ENCODE data around the gene SUOX.
"Not testable (repeated sequence)": the region's sequence is repeated elsewhere in the genome, so short reads cannot be mapped to it uniquely, and the experiment has no call there.

SUOX gene

DNA sequence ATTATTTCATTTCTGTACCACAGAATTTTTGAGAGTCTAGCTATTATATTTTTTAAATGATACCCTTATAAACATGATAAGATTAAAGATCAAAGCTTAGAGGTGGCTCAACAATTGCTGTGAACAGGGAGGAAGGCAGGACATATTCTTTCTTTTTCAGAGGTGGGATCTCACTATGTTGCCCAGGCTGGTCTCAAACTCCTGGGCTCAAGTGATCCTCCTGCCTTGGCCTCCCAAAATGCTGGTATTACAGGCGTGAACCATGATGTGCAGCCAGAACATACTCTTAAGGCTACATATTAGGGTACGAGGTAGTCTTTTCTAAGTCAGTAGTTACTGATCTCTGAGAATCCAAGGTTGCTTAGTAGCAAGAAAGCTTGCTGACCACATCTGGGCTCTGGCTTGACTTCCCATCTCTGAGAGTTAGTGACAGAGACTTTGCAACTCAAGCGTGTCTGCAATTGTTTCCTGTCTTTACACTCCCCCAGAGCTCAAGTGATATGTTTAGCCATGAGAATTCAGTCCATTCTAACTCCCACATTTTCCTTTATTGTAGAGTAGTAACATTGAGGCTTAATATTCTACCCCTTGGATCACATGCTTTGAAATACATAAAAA is 14.6 kb upstream of the SUOX start:
- no peak for DNase-seq (ENCODE audit: extremely low read depth in 1 of 2, low read depth in 1 of 2)

DNA sequence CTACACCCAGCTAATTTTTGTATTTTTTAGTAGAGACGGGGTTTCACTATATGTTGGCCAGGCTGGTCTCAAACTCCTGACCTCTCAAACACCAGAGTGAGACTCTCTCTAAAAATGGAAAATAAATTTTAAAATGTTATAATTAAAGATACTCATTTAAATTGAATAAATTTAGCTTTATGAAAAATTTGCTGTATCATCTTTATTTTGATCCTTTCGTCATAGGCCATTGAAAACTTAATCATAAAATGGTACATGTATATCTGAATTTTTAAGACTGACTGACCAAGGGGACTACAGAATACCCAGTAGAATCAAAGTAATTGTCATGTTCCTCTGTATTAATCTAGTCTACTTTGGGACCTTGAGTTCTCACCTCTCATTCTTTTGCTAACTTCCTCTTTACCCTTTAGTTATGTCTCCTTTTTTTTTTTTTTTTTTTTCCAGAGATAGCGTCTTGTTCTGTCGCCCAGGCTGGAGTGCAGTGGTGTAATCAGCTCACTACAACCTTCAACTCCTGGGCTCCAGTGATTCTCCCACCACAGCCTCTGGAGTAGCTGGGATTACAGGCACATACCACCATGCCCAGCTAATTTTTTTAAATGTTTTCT is 13.7 kb upstream of the SUOX start:
- no peak for DNase-seq (ENCODE audit: extremely low read depth in 1 of 2, low read depth in 1 of 2)

- DNase-seq (ENCODE audit: extremely low read depth in 1 of 2, low read depth in 1 of 2), result no peak
Measured at GRCh38 chr12:55984861-55985260, 12.2 kb upstream of the SUOX start.

DNA sequence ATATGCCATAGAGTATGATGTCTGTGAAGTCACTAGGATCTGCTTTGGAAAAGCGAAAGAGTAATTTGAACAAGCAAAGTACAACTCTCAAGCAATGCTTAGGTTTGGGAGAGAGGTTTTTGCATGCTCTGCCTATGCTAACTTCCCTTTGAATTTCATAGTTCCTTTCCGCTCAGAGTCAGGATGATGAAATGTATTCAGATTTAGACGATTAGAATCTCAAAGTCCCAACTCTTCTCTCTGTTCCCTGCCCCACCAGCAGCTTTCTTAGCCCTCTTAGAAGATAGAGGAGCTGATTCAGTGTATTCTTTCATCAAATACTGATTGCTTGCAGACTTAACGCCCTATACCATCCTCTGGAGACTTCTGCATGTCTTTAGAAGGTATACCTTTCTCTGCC is 11.7 kb upstream of the SUOX start:
- no peak for DNase-seq (ENCODE audit: extremely low read depth in 1 of 2, low read depth in 1 of 2)

GRCh38 chr12:55985976-55986375 is 11.1 kb upstream of the SUOX start:
- not testable (repeated sequence) for DNase-seq (ENCODE audit: extremely low read depth in 1 of 2, low read depth in 1 of 2)

GRCh38 chr12:55991110-55991509 is 6.0 kb upstream of the SUOX start:
- DNase-seq (ENCODE audit: extremely low read depth in 1 of 2, low read depth in 1 of 2), result no peak

DNA sequence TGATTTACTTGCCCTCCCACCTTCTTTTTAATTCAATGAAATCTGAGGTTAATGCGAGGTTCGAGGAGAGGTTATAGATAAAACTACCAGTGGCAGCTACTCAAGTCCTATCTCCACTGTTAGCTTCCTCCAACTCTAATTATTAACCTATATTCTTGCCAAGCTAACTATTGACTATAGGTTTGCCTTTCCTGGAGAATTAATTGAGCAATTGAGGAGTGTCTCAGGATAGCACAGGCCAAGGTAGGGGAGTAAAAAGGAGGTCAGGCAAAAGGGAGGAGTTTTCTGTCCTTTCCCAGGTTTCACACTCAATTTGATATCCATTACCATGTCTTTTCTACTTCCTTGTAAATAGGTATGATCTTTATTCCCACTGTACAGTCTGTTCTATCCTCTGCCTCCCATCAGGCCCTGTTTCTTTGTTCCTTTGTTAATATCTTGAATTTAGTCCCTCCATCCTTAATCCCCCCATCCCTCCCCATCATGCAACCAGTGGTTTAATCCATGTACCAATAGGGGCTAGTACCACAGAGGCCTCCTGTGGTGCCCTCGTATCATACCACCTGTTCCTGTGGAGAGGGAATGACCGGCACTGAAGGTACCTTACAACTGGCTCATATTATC is 3.7 kb upstream of the SUOX start:
- no peak for DNase-seq (ENCODE audit: extremely low read depth in 1 of 2, low read depth in 1 of 2)

DNA sequence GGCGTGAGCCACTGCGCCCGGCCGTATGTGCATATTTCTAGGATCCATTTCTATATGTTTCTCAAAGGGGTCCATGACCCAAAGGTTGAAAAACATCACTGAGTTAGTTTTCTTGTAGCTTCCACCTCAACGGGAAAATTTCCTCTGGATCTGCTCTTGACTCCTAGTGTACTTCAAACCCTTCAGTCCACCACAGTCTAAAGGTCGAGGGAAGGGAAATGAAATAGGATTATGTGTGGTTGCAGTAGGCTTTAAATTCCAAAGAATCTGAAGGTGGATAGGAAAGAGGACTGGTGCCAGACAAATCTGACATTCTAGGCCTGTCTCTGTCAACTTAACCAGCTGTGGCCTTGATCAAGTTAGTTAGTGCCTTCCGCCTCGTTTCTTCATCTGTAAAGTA is 1.7 kb upstream of the SUOX start:
- DNase-seq (ENCODE audit: extremely low read depth in 1 of 2, low read depth in 1 of 2), result no peak

- peak; percentile 28 to 37 for DNase-seq (ENCODE audit: extremely low read depth in 1 of 2, low read depth in 1 of 2)
Measured at GRCh38 chr12:55996201-55996714, 818 bp upstream of the SUOX start.

DNA sequence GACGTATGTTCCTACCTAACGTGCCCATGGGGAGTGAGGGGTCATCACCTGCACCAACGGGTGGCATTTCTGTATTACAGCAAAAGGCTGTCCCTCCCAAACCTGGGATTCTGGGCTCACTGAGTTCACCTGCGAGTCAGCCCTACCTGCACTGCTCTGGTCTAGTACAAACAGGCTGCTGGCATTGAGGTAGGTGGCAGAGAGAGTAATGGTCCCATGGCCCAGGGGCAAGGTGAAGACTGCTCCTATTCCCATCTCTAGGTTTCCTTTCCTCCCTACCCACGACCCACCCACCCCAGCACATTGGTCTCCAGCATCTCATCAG is 421 bp downstream of the SUOX start:
- DNase-seq (ENCODE audit: extremely low read depth in 1 of 2, low read depth in 1 of 2), result no peak

DNA sequence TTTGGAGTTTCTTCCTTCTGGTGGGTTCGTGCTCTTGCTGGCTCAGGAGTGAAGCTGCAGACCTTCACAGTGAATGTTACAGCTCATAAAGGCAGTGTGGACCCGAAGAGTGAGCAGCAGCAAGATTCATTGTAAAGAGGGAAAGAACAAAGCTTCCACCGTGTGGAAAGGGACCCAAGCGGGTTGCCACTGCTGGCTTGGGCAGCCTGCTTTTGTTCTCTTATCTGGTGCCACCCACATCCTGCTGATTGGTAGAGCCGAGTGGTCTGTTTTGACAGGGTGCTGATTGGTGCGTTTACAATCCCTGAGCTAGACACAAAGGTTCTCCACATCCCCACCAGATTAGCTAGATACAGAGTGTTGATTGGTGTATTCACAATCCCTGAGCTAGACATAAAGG is 2.4 kb downstream of the SUOX start:
- DNase-seq (ENCODE audit: extremely low read depth in 1 of 2, low read depth in 1 of 2), result not testable (repeated sequence)

GRCh38 chr12:55999999-56000540 is 3.0 kb downstream of the SUOX start:
- not testable (repeated sequence) for DNase-seq (ENCODE audit: extremely low read depth in 1 of 2, low read depth in 1 of 2)

DNA sequence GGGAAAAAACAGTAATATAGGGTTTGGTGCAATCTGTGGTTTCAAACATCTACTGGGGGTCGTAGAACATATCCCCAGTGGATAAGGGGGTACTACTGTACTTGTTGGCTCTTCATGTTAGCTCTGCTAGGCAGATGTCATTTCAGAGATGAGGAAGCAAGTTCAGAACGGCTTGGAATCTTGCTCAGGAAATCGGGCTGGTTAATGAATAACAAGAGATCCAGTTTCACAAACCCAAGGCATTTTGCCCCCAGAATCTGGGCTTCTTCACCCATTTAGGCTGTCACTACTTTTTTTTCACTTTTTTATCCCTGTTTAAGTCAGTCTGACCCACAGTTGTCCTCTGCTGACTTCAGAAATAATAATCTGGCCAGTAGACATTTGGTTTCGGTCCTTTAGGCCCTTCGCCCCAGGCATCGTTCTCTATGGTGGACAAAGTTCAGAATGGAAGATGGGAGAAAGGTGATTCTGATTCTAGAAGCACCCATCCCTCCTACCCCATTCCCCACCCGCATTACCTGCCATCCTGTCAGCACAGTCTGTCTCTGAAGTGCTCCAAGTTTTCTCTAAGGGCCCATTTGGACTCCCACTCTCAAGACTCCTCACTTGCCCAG is 4.5 kb downstream of the SUOX start:
- no peak for DNase-seq (ENCODE audit: extremely low read depth in 1 of 2, low read depth in 1 of 2)

DNA sequence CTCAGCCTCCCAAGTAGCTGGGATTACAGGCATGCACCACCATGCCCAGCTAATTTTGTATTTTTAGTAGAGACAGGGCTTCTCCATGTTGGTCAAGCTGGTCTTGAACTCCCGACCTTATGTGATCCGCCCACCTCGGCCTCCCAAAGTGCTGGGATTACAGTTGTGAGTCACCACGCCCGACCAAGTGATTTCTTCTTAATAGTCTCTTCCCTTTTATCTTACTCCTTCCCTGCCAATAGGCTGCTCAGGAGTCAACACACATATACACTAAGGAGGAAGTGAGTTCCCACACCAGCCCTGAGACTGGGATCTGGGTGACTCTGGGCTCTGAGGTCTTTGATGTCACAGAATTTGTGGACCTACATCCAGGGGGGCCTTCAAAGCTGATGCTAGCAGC is 6.3 kb downstream of the SUOX start:
- DNase-seq (ENCODE audit: extremely low read depth in 1 of 2, low read depth in 1 of 2), result not testable (repeated sequence)

GRCh38 chr12:56004211-56004610 is 7.1 kb downstream of the SUOX start:
- DNase-seq (ENCODE audit: extremely low read depth in 1 of 2, low read depth in 1 of 2), result no peak

DNA sequence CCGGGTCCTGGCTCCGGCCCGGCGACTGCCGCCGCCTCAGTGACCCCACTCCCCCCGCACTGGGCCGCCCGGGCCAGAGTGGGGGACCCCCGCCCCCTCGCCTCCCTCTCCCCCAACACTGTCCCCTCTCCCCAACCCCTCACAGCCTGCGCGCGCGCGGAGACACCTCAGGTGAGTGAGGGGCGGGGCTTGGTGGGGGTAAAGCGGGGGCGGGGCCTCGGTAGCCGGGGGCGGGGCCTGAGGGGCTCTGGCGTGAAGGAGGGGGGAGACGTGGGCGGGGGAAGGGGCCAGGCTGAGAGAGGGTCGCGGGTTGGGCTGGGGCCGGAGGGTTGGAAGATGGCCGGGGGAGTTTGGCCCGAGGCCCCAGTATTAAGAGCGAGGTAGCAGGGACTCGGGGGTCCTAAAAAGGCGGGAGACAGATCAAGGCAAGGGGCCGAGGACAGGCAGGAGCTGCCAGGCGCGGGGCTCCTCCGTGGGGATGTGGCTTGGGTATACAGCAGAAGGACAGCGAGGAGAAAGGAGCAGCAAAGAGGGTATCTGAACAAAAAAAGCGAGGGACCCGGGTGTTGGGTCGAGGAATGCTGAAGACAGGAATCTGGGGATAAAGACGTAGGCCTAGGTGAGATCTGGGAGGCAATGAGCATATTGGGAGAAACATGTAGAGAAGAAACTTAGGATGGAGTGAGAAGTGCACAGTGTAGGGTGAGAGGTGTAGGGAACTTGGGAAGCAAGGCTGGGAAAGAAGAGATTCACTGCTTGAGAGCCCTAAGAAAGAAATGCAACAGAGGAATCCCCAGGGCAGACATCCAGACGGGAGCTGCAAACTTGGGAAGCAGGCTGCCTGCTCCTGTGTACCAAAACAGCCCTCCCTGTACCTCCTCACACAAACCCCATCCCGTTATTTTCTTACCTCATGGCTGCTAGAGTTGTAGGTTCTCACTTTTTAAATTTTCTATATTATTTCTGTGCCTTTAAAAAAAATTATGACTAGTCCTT is 10.8 kb downstream of the SUOX start:
- peak; percentile 29 to 66 for DNase-seq (ENCODE audit: extremely low read depth in 1 of 2, low read depth in 1 of 2)

- DNase-seq (ENCODE audit: extremely low read depth in 1 of 2, low read depth in 1 of 2), result no peak
Measured at GRCh38 chr12:56010111-56010570, 13.1 kb downstream of the SUOX start.

DNA sequence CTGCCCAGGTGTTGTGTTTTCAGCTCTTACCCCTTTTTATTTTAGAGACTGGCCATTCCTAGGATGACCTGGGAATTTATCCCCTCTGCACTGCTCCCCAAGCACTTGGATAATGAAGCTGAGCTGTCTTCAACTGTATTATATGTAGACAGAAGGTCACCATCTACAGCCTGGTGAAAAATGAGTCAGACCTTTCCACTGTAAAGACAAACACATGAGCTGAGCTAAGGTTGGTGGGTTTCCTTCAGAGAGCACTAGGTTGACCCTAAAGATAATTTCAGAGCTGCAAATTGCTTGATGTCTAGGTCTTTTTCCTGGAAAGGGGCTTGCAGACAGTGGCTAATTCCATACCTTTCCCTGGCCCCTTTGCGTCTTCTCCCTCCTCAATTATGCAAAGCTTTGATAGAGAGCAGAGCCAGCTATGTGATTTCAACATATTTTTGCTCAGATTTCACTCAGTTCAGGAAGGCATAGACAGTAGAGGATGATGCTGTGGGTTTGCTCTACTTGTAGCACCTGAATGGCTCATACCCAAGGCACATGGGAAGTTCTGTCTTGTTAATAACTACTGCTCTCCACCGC is 14.5 kb downstream of the SUOX start:
- no peak for DNase-seq (ENCODE audit: extremely low read depth in 1 of 2, low read depth in 1 of 2)

DNA sequence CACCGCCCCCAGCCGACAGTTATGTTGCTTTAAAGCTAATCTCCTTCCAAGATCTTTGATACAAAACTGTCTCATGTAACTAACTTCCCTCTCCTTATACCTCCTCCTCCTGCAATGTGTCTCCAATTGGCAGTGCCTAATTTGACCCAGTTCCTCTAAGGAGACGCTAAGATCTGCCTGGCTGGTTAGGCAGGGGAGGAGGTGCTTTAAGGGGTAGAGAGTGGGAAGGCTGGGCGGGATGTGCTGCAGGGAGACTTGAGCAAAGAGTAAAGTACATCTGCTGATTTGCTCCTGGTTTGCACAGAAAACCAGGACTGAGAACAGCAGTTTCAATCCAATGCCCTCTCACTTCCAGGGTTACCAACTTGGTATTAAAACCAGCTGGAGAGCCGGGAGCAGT is 16.4 kb downstream of the SUOX start:
- no peak for DNase-seq (ENCODE audit: extremely low read depth in 1 of 2, low read depth in 1 of 2)

- no peak for DNase-seq (ENCODE audit: extremely low read depth in 1 of 2, low read depth in 1 of 2)
Measured at GRCh38 chr12:56014205-56014604, 17.1 kb downstream of the SUOX start.

Measured in activated CD8-positive, alpha-beta memory T cell treated with anti-CD3 and anti-CD28 coated beads for 1 hour (primary cell).